GOT3 (cell line): Measurements from ENCODE around the gene PLXNA1.

Experiments
- DNase-seq: peaks from one replicate; lab custom pipeline; 2025; ENCODE audit warnings: mixed read lengths; lab: John Stamatoyannopoulos, UW

Gene PLXNA1

GRCh38 chr3:127019449-127019848 is 36.5 kb downstream of the PLXNA1 start:
- DNase-seq, result no peak

- DNase-seq, result no peak
Measured at GRCh38 chr3:127020543-127020942, 37.6 kb downstream of the PLXNA1 start.

GRCh38 chr3:127022849-127023248 is 39.9 kb downstream of the PLXNA1 start:
- no peak for DNase-seq

DNA sequence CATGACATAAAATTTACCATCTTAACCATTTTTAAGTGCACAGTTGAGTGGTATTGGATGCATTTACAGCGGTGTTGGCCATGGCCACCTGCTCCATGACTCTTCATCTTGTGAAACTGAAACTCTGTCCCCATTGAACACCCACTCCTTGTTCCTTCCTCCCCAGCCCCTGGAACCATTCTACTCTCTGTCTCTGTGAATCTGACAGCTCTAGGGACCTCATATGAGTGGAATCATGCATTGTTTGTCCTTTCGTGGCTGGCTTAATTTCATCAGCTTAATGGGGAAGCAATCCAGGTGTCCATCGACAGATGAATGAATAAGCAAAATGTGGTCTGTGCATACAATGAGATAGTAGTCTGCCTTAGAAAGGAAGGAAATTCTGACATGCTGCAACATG is 42.5 kb downstream of the PLXNA1 start:
- DNase-seq, result no peak

GRCh38 chr3:127026036-127026435 is 43.1 kb downstream of the PLXNA1 start:
- DNase-seq, result no peak

- no peak for DNase-seq
Measured at GRCh38 chr3:127026661-127027060, 43.7 kb downstream of the PLXNA1 start.

DNA sequence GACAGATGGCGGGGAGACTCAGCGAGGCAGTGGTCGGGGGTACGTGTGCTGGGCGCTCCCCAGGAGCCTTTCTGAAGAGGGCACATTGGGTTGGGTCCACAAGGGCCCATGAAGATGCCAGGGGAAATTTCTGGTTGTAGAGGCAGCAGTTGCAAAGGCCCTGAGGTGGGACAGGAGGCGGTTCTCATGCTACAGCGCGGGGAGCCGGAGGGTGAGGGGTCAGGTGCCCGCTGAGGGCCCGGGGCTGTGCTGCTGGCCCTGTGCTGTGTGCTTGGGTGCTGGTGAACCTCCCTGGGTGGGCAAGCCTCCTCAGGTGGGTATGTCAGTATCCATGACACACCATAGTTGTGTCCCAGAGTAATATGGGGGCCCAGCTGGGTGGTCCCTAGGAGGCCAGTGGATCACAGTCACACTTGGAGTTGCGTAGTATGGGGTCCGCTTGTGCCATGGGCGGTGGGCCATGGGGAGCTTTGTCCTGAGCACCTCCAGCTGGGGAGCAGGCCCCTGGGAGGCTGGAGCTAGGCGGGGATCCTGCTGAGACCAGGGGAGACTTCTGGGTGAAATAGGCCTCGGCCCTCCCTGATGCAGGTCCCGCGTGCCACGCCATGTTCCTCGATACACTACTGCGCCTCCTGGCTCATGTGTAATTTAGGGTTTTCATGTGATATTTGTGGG is 44.3 kb downstream of the PLXNA1 start:
- no peak for DNase-seq

GRCh38 chr3:127027811-127028548 is 45.1 kb downstream of the PLXNA1 start:
- no peak for DNase-seq

GRCh38 chr3:127028781-127029657 is 46.1 kb downstream of the PLXNA1 start:
- no peak for DNase-seq

- DNase-seq, result no peak
Measured at GRCh38 chr3:127029658-127030507, 47.0 kb downstream of the PLXNA1 start.

- DNase-seq, result no peak
Measured at GRCh38 chr3:127030508-127031412, 47.8 kb downstream of the PLXNA1 start.

DNA sequence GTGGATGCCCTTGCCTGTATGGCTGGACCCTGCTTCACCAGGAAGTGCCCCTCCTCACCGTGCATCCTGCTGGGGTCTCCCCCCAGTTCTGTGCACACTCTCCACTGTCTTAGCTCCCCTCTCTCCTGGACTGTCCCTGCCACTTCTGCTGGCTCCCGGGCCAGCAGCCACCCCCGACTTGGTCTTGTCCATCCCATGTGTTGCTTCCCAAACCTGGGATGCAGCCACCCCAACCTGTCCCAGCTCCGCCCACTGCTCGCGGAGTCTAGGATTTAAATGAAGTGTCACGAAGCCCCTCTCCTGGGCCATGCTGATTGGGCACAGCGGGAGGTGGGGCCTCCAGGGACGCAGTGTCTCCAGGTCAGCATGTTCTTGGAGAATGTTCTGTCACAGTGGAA is 48.5 kb downstream of the PLXNA1 start:
- DNase-seq, result no peak

- no peak for DNase-seq
Measured at GRCh38 chr3:127031845-127032244, 48.9 kb downstream of the PLXNA1 start.

DNA sequence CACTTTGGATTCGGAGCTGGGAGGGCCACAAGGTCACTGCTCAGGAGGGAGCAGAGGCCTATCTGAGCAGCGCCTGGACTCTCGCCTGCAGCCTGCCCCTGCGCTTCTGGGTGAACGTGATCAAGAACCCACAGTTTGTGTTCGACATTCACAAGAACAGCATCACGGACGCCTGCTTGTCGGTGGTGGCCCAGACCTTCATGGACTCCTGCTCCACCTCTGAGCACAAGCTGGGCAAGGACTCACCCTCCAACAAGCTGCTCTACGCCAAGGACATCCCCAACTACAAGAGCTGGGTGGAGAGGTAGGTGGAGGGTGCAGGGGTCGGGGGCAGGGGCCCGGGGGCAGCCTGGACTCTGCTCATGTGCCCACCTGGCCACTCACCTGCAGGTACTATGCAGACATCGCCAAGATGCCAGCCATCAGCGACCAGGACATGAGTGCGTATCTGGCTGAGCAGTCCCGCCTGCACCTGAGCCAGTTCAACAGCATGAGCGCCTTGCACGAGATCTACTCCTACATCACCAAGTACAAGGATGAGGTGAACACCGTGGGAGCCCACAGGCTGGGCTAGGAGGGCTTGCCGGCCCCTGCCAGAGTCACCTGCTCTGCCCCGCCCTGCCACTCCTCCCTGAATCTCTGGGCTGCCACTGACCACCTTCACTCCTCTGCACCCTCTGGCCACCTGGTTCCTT is 49.5 kb downstream of the PLXNA1 start:
- DNase-seq, result no peak
